Measurements from ENCODE around the gene MRM3.
"Not testable (repeated sequence)": the region's sequence is repeated elsewhere in the genome, so short reads cannot be mapped to it uniquely, and the experiment has no call there.

The MRM3 gene

GRCh38 chr17:801660-802059 is 19.5 kb downstream of the MRM3 start:
- no peak for TF ChIP-seq CTCF (conservative IDR thresholded peaks at IDR 0.05; ENCODE audit: low read length)
- no peak for DNase-seq (ENCODE audit: low read depth)
- H3K4me3 ChIP-seq (ENCODE audit: low read length): no peak overlapping the region

DNA sequence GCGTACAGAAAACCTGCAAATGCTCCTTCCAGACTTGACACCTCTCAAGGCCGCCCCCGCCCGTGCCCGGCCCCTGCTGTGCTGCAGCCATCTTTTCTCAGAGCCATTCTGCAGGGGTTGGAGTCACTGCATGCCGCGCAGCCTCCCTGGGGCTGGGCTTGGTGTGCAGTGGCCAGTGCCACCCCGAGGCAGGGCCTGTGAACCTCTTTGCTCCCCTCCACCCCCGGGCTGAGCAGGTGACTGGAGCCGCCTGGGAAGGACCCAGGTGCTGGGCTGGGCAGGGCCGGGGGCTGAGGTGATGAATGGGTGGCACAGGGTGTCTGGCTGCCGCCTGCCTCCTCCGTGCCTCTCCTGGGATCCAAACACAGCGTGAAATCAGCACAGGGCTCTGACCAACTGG is 20.3 kb downstream of the MRM3 start:
- no peak for TF ChIP-seq CTCF (conservative IDR thresholded peaks at IDR 0.05; ENCODE audit: low read length)
- H3K4me3 ChIP-seq (ENCODE audit: low read length): no peak overlapping the region
- DNase-seq (ENCODE audit: low read depth): no peak

DNA sequence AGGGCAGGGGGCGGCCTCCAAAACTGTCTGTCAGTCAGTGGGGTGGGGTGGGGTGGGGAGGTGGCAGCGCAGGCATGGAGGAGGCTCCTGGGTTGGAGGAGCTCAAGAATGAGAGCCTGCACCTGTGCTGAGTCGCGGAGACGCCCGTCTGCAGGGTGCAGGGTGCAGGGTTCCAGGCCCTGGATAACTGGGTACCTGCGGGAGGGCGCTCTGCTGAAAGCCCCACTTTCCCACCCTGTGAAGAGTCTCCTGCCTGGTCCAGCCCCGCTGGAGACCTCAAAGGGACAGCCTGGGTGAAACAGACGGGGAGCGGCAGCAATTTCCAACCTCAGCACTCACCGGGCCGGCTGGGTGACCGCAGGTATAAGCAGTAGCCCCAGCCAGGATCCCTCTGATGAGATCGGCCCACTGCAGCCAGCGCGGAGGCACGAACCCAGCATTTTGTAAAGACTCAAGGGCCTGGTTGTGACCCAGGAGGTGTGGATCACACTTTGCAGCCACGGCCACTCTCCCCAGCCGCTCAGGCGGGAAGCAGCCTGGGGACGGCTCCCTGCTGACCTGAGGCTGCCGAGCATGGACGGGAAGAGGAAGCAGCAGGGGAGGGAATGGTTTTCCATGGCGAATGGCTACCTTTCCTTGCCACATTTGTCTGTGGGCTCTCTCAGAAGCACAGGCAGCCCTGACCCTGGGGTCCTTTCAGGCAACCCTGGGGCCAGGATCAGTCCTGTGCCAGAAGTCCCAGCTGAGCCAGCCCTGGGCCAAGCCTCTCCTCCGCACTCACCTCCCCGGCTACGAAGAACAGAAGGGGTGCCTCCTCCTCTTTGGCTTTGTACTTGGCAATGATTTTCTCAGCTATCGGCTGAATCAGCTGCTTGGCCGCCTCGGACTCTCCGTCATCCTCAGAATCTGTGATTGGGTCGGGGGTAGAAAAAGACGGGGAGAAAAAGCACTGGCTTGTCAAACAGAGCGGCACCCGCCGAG is 21.0 kb downstream of the MRM3 start:
- TF ChIP-seq CTCF (conservative IDR thresholded peaks at IDR 0.05; ENCODE audit: low read length): no peak
- no peak overlapping the region for H3K4me3 ChIP-seq (ENCODE audit: low read length)
- DNase-seq (ENCODE audit: low read depth): no peak

DNA sequence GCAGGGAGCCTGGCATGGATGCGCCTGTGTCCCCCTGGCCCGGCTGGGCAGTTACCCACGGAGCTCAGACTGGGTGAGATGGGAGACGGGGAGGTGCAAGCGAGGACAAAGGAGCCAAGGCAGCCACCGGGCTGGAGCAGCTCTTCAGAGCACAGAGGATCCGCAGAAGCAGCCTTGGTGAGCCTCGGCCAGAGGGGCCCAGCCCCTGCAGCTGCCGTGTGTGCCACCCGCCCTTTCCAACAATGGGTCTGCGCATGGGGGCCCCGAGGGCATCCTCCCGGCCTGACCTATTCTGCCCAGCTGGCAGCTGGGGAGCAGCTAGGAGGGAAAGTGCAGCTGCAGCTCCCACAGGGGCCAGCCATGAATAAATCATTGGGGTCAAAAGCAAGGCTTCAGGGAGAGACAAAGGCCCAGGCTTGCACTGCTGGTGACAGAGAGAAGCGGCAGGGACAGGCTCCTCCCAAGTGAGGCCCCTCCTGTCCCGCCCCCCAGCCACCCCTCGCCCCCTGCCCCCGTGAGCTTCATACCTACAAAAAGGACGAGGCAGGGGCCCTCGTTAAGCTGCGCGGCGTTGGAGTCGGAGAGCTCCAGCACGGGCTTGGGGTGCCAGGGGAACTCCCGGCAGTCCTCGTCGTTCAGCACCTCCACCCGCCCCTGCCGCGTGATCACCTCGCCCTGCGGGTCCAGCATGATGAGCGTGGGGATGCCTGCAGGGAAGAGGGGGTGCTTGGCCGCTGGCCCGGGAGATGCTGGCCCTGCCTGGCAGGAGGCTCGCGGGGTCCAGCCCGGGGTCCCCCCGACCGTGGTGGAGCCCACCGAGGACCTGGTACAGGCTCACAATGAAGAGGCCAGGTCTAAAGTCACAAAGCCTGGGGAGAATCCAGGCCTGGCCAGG is 22.6 kb downstream of the MRM3 start:
- no peak overlapping the region for H3K4me3 ChIP-seq (ENCODE audit: low read length)
- no peak for DNase-seq (ENCODE audit: low read depth)
- TF ChIP-seq CTCF (conservative IDR thresholded peaks at IDR 0.05; ENCODE audit: low read length): no peak

DNA sequence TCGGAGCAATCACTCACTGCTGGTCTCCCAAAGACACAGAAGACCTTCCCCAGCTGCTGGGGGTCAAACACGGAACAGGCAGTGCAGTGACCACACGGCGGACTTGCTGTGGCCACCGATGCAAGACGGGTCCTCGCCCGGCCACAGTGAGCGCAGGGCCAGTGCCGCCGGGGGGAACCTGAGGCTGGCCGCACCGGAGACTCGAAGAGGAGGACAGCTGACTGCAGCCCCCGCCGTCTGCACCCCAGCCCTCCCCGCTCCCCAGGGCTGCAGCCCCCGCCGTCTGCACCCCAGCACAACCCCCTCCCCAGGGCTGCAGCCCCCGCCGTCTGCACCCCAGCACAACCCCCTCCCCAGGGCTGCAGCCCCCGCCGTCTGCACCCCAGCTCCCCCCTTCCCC is 23.7 kb downstream of the MRM3 start:
- DNase-seq (ENCODE audit: low read depth); H3K4me3 ChIP-seq (ENCODE audit: low read length): not testable (repeated sequence)

GRCh38 chr17:806346-806745 is 24.2 kb downstream of the MRM3 start:
- TF ChIP-seq CTCF (conservative IDR thresholded peaks at IDR 0.05; ENCODE audit: low read length): no peak
- DNase-seq (ENCODE audit: low read depth): no peak
- H3K4me3 ChIP-seq (ENCODE audit: low read length): no peak overlapping the region

GRCh38 chr17:806781-807522 is 24.8 kb downstream of the MRM3 start:
- DNase-seq (ENCODE audit: low read depth): no peak
- H3K4me3 ChIP-seq (ENCODE audit: low read length): no peak overlapping the region
- TF ChIP-seq CTCF (conservative IDR thresholded peaks at IDR 0.05; ENCODE audit: low read length): no peak

Data from AG10803 (cell line).